CD4-positive, alpha-beta T cell treated with Interleukin-1 beta for 1 hour (primary cell): Measurements from ENCODE around the gene SERPINA6.
"Not testable (repeated sequence)": the region's sequence is repeated elsewhere in the genome, so short reads cannot be mapped to it uniquely, and the experiment has no call there.

Experiments
- DNase-seq, 2 donors: peaks; one replicate each; pipeline ENCODE4 v3.0.0-alpha.2; 2020 to 2022

SERPINA6 gene

GRCh38 chr14:94354190-94354589, 31.1 kb upstream of the SERPINA6 start:
- DNase-seq: not testable (repeated sequence)

- no peak for DNase-seq
These were observed 26.1 kb upstream of the SERPINA6 start for GRCh38 chr14:94349276-94349675.

GRCh38 chr14:94348836-94349235, 25.7 kb upstream of the SERPINA6 start:
- DNase-seq: no peak

GRCh38 chr14:94346841-94347240, 23.7 kb upstream of the SERPINA6 start:
- DNase-seq: no peak

GRCh38 chr14:94346065-94346786, 23.1 kb upstream of the SERPINA6 start:
- peak; percentile 54 to 65 for DNase-seq

GRCh38 chr14:94345344-94346064, 22.4 kb upstream of the SERPINA6 start:
- peak in 1 of 2 donors; percentile 34 for DNase-seq

GRCh38 chr14:94344389-94344788, 21.3 kb upstream of the SERPINA6 start:
- no peak for DNase-seq

GRCh38 chr14:94343238-94344005, 20.3 kb upstream of the SERPINA6 start:
- no peak for DNase-seq

- peak in 1 of 2 donors; percentile 32 for DNase-seq
These were observed 19.3 kb upstream of the SERPINA6 start for GRCh38 chr14:94342334-94342934.

GRCh38 chr14:94341656-94342333, 18.7 kb upstream of the SERPINA6 start:
- no peak for DNase-seq

GRCh38 chr14:94340533-94340932, 17.4 kb upstream of the SERPINA6 start:
- no peak for DNase-seq

- no peak for DNase-seq
These were observed 14.9 kb upstream of the SERPINA6 start for GRCh38 chr14:94338023-94338422.

- no peak for DNase-seq
These were observed 14.1 kb upstream of the SERPINA6 start for GRCh38 chr14:94337274-94337673.

- no peak for DNase-seq
These were observed 11.7 kb upstream of the SERPINA6 start for GRCh38 chr14:94334872-94335271.

- DNase-seq: no peak
These were observed 9.5 kb upstream of the SERPINA6 start for GRCh38 chr14:94332587-94332986.

- no peak for DNase-seq
These were observed 9.0 kb upstream of the SERPINA6 start for GRCh38 chr14:94332063-94332583.

- no peak for DNase-seq
These were observed 8.3 kb upstream of the SERPINA6 start for GRCh38 chr14:94331462-94331861.

- no peak for DNase-seq
These were observed 7.7 kb upstream of the SERPINA6 start for GRCh38 chr14:94330857-94331256.

GRCh38 chr14:94330432-94330831, 7.3 kb upstream of the SERPINA6 start:
- DNase-seq: no peak

- DNase-seq: no peak
These were observed 6.7 kb upstream of the SERPINA6 start for GRCh38 chr14:94329857-94330256.

GRCh38 chr14:94328196-94328595, 5.1 kb upstream of the SERPINA6 start:
- DNase-seq: no peak
